Esophagus muscularis mucosa (tissue), 4 donors: ENCODE measurements around the gene PCDHB15.
A peak's percentile ranks its signal among the peaks of the same experiment; 100 is the strongest.

ENCODE experiments used
- CTCF ChIP-seq, 3 experiments: fragments of 200-600 bp in 2 of 3; fragments of 450-650 bp in 1 of 3; sonication (generic) in 2 of 3; IDR thresholded peaks; one replicate each; pipeline ENCODE4 v1.5.1; 2017 to 2019; ENCODE audit warnings: antibody characterized with exemption in 3 of 3, mild to moderate bottlenecking in 2 of 3, moderate library complexity in 1 of 3
- EP300 ChIP-seq: sonication (generic); formaldehyde crosslinking; IDR thresholded peaks from one replicate; pipeline ENCODE4 v1.6.1; 2017; ENCODE audit warnings: antibody characterized with exemption
- POLR2A ChIP-seq: fragments of 450-650 bp; IDR thresholded peaks from one replicate; pipeline ENCODE4 v1.6.1; 2017; ENCODE audit warnings: antibody characterized with exemption, moderate library complexity, mild to moderate bottlenecking, low read depth
- POLR2AphosphoS5 ChIP-seq, 2 donors: sonication (generic); formaldehyde crosslinking; IDR thresholded peaks; one replicate each; pipeline ENCODE4 v1.6.1; 2017; ENCODE audit warnings: antibody characterized with exemption in 2 of 2

- TF ChIP-seq EP300 (no peak), POLR2A (no peak), CTCF (IDR thresholded peaks at IDR 0.05) (peak; percentile 11 to 26 (median 23)), POLR2AphosphoS5 (IDR thresholded peaks at IDR 0.05) (no peak)
These were observed at the start of gene PCDHB15 for GRCh38 chr5:141245250-141245717.
